Stimulated activated CD4-positive, alpha-beta T cell treated with anti-CD3 and anti-CD28 coated beads, Interleukin-15, amount 100 ng/mL, for 24 hours (primary cell): ENCODE data around the gene STK32B.

Experiments
- DNase-seq: peaks from one replicate; pipeline ENCODE4 v3.0.0-alpha.2; 2020

STK32B gene

DNA sequence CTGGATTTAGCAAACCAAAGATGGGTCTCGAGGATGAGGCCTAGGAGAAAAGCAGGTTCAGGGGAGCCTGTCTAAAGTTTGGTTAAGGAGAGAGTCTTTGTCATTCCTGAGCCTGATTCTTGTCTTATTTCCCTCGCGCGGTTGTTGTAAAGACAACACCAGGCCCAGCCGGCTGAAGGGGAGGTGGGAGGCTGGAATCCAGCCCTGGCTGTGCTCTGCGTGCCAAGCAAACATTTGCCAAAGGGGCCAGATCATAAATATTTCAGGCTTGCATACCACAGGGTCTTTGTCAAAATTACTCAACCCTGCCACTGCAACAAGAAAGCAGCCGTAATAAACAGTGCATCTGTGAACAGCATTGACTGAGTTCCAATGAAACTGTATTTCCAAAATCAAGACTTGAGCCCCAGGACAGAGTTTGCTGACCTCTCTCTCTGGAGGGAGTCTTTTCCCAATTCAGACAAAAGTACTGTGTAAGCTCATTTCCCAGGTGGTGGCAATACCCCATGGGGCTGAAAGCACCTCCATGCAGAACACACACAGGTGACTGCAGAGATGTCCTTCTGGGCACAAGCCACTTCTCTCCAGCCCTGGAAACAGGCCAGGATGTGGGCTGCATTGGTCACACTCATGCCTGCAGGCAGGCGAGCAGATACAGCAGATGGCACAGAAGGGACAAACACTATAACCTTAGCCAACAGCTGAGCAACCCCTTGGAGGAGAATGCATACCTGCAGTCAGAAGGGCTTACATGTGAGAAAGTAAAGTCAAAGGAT is 320.3 kb downstream of the STK32B start:
- DNase-seq, result no peak

DNA sequence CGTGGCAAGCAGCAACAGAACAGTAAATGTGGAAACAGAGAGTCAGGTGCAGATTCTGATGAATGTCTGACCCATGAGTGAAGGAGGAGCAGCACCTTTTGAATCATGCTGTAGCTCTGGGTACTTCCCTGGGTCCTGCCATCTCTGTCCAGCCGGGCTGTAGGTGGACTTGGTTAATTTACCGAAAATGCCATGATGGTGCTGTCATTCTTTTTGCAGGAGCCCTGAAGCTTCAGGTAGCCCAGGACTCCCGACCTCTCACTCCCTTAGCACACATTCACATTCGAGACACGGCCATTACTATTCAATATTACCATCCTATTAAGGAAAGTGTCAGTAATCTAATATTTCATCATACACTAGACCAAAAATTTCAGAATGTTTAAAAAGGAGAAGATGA is 320.9 kb downstream of the STK32B start:
- no peak for DNase-seq

DNA sequence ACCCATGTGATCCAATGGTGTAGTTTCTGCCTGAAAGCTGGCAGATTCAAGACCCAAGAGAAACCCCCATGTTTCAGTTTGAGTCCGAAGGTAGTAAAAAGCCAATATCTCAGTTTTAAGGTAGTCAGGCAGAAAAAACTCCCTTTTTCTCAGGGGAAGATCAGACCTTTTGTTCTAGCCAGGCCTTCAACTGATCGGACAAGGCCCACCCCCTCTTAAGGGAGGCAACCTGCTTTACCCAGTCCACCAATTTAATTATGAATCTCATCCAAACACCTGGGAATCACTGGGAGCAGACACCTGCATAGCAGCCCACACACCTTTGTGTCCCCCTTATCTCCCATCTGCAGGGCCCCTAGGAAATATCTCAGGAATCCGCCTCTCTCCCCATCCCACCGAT is 322.0 kb downstream of the STK32B start:
- no peak for DNase-seq

DNA sequence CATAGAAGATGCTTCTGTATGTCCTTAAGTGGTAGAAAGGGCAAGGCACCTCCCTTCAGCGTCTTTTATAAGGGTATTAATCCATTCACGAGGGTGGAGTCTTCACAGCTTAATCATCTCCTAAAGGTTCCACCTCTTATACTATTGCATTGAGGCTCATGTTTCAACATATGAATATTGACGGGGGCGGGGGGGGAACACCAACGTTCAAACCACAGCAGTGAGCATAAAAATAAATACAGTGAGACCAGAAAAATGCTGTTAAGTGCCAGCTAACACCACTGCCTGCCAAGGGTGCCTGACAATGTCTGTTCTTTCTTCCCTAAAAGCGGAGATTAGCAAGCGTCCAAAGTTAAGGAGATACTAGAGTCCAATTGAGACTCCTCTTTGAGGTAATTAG is 323.3 kb downstream of the STK32B start:
- DNase-seq, result no peak

DNA sequence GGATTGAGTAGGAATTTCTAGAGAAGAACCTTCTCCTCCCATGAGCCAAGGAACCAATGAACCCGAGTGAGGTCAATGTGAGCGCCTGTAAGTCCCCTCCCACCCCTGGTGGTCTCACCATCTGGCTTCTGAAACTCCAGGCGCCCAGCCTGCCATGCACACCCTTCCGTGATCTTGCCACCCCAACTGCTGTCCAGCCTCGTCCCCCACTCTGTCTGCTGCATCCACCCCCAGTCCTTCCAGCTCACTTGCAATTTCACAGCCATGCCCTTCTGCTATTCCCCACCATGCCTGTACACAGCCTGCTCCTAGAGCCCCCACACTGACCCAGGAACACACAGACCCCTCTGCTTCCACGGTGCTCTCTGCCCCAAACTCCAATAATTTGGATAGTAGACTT is 323.7 kb downstream of the STK32B start:
- no peak for DNase-seq

DNA sequence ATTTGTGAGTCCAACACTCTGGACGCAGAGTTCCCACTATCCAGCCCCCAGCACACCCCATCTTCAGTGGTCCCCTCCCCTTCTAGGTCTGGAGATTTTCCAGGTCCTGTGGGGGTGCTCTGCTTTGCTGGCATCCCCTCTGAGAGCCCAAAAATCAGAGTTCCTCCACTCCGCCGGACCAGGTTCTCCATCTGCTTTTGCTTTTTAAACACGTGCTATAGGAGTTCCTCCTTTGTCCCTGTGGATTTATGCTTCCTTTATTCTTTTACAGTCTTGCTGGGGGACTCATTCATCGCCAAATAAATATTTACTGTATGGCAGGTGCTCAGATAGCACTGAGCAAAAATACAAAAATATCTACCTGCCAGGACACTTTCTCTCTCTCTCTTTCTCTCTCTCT is 324.7 kb downstream of the STK32B start:
- no peak for DNase-seq

DNA sequence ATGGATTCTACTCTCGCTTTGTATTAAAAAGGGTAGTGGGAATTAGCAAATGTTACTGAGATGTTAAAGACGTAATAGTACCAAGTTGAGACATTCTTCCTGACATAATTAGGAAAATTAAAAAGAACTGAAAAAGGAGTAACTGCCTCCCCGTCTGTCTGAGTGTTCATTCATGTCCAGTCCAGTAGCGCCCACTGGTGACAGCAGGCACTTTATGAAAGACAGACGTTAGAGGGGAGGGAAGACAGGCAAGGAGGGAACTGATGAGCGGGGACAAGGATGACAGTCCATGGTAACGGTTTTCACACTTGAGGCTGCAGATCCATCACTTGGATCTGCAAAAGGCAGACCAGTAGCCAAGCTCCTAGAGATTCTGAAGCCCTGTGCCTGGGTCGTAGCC is 326.7 kb downstream of the STK32B start:
- DNase-seq, result no peak

DNA sequence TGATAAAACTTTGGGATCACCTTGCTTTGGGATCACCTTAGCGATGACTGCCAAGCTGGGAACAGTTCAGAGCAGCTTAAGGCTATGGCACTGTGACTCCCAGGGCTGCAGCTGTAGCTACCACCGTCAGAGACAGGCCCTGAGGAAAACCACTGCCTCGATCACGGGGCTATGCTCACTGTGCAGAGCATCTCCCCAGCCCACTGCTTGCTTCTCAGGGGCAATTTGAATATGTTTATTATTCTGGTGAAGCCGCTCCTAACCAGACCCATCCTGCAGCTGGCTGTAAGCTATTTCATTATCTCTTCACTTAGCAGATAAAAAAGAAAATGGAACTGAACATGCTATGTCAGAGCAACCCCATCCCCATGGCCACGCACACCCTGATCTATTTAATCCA is 328.6 kb downstream of the STK32B start:
- DNase-seq, result no peak

DNA sequence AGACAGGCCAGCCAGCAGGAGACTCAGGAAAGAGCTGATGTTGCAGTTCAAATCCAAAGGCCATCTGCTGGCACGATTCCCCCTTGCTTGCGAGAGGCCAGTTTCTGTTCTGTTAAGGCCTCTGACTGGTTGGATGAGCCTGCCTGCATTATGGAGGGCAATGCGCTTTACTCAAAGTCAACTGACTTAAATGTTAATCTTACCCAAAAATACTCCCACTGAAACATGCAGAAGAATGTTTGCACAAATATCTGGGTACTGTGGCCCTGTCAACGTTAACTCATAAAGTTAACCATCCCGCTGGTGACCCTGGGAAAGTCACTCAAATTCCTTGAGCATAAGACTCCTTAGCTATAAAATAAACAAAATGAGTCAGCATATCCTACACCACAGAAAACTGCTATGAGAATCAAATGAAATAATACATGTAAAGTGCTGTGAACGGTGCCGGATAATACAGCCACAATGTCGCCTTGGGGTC is 330.7 kb downstream of the STK32B start:
- DNase-seq, result no peak

DNA sequence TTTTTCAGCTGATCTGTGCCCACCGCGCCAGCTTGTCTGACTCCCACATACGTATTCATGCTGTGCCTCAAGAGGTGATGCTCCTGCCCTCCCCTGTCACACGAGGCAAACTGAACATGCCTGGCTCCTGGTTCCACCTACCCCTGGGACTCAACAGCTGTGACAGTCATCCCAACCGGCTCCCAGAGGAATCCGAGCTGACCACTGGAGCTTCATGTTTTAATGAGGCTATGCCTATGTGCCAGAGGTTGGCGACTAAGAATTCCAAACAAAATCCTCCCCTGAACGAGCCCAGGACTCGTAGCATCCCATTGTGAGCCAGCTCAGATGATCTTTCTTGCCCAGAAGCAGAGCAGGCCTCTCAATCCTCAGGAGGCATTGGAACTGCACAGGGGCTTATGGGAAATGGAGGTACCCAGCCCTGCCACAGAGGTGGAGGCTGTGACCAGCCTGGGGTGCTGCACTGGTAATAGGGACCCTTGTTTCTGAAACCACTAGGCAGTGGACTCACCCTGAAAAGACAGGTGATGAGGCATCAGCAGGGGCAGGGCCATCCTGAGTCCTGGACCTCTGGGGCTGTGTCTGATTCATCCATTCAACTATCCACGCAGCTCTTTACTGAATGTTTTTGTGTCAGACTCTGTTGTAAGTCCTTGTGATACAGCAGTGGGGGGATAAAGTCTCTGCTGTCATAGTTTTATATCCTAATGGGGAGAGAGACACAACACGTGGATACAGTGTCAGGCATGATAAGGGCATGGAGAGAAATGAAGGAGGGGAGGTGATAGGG is 332.1 kb downstream of the STK32B start:
- no peak for DNase-seq

DNA sequence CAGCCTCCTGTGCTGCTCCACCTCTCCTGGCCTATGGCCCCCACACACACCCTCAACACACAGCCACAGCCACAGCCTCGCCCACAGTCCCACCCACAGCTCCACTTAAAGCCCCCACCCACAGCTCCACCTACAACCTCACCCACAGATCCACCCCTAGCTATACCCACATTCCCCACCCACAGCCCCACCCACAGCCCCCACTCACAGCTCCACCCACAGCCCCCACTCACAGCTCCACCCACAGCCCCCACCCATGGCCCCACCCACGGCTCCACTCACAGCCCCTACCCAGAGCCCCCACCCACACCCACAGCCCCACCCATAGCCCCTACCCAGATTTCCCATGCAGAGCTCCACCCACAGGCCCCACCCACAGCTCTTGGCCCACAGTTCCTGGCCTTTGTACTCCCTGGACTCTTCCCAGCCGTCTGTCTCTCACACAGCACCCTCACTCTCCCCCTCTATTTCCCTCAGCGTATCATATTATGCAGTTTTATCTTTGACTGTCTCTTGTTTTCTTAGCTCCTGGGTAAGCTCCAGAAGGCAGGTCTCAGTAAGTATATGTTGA is 334.5 kb downstream of the STK32B start:
- no peak for DNase-seq

DNA sequence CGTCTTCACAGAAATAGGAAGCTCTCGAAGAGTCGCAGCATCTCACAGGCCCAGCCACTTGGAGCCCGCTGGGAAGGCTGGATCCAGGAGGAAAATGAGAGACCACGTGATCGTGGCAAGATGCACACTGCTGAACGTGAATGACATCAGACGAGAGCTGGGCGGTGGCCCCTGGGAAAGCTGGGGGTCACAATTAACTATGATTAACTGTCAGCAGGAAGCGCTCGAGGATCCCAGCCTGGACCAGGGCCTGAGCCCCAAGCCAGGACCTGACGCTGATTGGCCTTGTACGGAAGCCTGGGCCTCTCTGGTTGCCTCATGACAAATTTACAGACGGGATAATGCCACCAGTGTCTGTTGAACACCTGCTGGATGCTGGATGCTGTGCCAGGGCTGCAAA is 335.6 kb downstream of the STK32B start:
- DNase-seq, result no peak

DNA sequence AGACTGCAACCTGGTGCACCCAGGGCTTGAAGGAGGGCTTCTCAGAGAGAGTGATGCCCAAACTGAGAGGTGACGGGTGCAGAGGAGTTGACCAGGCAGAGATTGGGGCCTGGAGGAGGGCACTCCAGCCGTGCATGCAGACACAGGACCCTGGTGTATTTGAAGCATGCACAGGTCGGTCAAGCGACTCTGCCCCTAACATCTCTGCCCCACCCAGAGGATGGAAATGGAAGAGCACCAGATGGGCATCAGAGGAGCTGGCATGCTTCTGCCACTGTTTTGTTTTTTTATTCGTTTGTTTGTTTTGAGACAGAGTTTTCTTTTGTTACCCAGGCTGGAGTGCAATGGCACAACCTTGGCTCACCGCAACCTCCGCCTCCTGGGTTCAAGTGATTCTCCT is 336.2 kb downstream of the STK32B start:
- no peak for DNase-seq

DNA sequence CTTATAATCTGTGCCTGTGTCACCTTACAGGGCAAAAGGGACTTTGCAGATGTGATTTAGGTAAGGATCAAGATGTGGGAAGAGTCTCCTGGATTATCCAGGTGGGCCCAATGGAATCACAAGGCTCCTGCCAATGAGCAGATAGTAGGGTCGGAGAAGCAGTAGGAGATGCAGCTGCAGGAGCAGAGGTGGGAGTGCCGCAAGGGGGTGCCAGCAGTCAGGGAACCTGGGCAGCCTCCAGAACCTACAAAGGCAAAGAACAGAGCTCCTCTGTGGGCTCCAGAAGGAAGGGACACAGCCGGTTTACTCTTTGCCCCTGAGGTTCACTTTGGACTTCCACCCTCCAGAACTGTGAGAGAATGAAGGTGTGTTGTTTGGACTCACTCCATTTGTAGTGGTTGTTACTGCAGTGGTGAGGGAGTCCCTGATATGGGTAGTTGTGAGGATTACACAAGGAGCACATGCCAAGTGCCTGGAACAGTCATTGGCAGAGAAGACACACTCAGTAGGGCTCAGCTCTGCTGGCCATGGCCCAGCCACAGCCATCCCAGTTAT is 338.6 kb downstream of the STK32B start:
- DNase-seq, result no peak

DNA sequence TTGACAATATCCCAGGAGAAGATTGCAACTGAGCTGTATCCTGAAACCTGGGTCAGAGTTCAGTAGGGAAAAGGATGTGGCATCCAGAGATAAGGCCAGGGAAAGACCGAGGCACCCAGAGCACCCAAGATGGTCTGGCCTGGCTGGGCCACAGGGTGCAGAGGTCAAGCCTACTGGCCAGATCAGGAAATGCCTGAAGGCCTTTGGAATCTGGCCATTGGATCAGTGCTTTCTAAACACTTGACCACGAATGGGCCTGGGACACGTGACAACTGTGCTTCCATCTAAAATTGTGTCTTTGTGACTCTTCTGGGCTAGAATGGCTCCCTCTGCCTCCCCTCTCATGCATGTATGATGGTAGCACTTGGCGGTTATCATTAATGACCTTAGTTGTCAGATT is 340.2 kb downstream of the STK32B start:
- no peak for DNase-seq

DNA sequence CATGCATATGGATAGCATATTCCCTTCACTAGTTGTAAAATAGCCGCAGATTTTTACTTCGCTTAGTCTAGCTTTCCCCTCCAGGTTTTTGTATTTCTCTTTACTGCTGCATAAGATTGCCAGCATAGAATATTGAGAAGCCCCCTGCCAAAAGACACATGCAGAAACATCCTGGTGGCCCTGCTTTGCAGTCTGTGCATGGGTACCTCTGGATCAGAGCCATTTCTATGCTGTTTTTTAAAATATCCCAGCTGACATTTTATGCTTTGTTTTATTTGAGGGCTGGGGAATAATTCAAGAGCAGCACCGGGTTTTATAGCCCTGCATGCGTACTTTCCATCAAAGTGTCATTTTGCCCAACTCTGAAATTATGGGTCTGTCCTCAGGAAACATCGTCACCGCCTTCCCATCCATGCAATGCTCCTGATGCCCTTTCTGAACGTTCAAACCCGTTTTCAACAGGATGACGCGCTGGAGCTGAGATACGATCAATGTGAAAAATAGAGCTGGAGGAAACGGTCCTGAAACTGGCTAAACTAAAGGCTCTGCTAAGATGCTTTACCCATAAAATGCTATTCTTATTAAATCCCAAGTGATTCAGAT is 342.7 kb downstream of the STK32B start:
- no peak for DNase-seq

DNA sequence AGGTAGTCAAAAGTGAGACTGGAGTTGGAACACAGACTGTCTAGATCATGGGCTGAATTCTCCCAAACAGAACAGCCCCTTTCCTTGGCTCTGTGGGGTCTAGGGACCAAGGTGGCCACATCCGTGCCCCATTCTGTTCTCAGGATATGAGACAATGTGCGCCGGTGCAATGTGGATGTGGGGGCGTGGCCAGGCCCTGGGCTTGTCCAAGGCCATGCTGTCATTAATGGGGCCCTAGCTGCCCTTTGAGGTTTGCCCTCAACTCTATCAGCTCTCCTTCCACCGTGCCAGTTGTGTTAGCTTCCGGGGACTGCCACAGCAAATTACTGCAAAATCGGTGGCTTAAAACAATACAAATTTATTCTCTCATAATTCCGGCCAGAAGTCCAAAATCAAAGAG is 344.5 kb downstream of the STK32B start:
- DNase-seq, result no peak

DNA sequence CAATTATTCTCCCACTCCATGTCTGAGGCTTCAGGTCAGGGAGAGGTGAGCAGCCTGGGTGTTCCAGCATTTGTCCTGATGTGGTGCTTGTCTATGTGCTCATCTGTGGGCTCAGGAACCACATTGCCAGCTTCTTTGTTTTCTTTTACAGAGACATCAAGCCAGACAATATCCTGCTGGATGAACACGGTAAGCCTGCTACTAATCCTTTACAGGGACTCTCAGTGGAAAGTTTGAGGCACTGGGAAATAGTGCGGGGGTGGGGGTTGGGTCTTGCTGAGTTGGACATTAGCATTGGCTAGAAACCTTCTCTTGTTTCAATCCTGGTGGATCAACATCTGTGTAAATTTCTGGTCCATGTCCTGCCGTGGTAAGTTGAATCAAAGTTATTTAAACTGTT is 346.8 kb downstream of the STK32B start:
- no peak for DNase-seq

DNA sequence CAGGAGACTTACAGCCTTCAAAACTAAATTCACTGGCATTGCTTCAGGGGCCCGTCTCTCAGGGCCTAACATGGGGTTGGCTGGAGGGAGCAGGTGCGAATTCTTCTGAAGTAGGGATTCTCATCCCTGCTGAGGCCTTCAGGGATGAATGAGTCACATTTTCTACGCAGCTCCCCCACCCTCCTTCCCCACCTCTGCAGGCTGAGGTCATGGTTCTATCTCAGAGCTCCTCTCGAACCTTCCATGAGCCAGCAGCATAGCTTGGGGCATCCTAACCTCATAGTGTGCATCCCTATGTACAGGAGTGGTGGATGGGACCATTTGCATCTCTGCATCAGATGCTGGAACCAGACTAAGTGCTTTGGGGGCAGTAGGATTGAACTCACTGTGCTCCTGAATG is 347.8 kb downstream of the STK32B start:
- DNase-seq, result no peak

DNA sequence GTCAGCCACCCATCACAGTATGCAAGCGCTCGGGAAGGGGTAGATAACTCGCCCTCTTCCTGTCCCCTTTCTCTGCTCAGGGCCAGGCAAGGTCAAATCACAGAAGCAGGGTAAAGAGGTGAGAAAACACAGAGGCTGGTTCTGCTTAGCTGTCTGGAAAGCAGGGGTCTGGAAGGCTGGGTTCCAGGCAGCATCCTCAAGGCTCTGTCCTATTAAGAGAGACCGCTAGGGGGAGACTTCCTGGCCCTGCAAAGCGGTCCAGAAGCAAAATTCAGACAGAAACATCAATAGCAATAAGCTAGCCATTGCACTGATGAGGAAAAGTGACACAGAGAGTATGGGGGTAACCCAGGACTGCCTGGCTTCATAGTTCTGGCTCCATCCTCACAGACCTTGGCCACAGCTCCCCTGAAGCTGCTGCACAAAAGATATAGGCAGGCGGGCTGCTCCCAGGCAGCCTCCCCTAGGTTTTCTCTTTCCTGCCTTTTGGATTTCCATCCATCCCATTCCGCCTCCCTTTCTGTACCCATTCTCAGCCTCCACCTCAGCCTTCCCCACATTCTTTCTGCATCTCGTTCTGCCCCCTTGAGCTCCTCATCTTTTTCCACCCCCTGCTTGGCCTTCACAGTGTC is 348.6 kb downstream of the STK32B start:
- no peak for DNase-seq

DNA sequence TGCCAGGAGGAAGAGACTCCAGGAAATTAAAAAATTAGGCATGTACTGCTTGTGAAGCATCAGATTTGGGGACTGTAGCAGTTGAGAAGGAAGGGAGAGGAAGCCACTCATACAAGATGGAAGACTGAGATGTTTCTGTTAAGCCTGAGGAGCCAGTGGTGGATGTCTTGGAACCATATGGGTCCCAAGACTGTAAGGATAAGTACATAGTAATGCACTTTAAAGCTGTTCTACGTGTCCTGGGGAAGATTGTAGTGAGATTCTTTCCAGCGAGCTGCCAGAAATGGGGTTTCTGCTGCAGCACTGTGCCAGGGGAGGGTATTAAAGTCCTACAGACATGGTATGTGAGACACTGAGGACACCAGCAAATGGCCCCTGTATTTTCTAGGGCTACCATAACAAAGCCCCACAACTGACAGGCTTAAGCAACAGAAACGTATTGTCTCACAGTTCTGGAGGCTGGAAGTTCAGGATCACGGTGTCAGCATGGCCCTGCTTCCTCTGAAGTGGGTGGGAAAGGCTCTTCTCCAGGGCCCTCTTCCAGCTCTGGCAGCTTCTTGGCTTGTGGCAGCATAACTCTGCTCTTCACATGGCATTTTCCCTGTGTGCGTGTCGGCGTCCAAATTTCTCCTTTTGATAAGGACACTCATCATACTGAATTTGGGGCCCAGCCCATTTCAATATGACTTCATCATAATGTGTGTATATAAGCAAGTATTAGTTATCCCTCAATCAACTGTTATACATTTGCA is 352.6 kb downstream of the STK32B start:
- DNase-seq, result no peak

DNA sequence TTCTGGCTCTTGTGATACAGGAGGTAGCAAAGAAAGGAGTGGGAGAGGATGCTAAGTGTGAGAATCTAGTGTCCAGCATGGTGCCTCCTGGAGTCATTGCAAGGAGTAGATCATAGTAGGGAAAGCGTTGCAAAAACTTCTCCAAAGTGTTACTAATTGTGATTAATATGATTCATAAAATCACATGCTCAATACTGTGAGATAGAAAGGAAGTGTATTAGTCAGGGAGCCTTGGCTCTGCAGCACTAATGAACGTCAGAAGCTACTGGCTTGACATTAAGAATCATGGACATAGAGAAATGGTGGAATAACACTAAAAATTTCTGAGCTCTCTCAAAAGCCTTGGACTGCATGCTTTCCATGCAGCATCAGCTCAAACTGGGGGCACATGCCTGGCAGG is 358.0 kb downstream of the STK32B start:
- DNase-seq, result no peak
